Stimulated activated effector memory CD8-positive, alpha-beta T cell treated with anti-CD3 and anti-CD28 coated beads, Interleukin-12 subunit alpha, Interleukin-12 subunit beta, amount 100 ng/mL, for 72 hours (primary cell): ENCODE measurements around the gene SRXN1.
A peak's percentile ranks its signal among the peaks of the same experiment; 100 is the strongest.
"Not testable (repeated sequence)": the region's sequence is repeated elsewhere in the genome, so short reads cannot be mapped to it uniquely, and the experiment has no call there.

Source experiments
- ATAC-seq: fragments of 150-1000 bp; cut with Tn5 transposase; 2 replicates; pipeline ENCODE4 v1.10.0; 2021
- DNase-seq, 2 donors: peaks; one replicate each; pipeline ENCODE4 v3.0.0; 2021 to 2022; ENCODE audit warnings: low spot score in 2 of 2
- H3K27ac Mint-ChIP-seq: one replicate; pipeline ENCODE4 v1.8.0; 2022; ENCODE audit warnings: mild to moderate bottlenecking, mixed read lengths
- H3K36me3 Mint-ChIP-seq: one replicate; pipeline ENCODE4 v1.8.0; 2022; ENCODE audit warnings: mild to moderate bottlenecking, mixed read lengths
- H3K4me1 Mint-ChIP-seq: one replicate; pipeline ENCODE4 v1.8.0; 2022; ENCODE audit warnings: mixed read lengths
- H3K4me3 Mint-ChIP-seq: one replicate; pipeline ENCODE4 v1.8.0; 2022; ENCODE audit warnings: mild to moderate bottlenecking, mixed read lengths
- H3K9me3 Mint-ChIP-seq: one replicate; pipeline ENCODE4 v1.8.0; 2022; ENCODE audit warnings: mixed read lengths

The SRXN1 gene

GRCh38 chr20:653110-653589, at the start of gene SRXN1:
Gene SRXN1 (minus strand): TSS chr20:653200. CDS start chr20:653185, 15 bp downstream.
- H3K36me3 Mint-ChIP-seq, result peaks cover 28% of the 10 kb centered on the region
- peak within 1 kb of the TSS; percentile 87 for H3K4me3 Mint-ChIP-seq
- H3K4me1 Mint-ChIP-seq, result peaks cover 39% of the 10 kb centered on the region
- DNase-seq, result peak; percentile 83 to 93
- ATAC-seq, result peak; percentile 94
- H3K9me3 Mint-ChIP-seq, result no peaks in the 10 kb centered on the region
- H3K27ac Mint-ChIP-seq, result peak within 1 kb of the TSS; percentile 81

GRCh38 chr20:701401-702129, 48.6 kb upstream of the SRXN1 start:
- Mint-ChIP-seq H3K4me3 (no peak overlapping the region), H3K27ac (no peak overlapping the region), H3K9me3 (no peaks in the 10 kb centered on the region), H3K36me3 (no peaks in the 10 kb centered on the region), H3K4me1 (no peaks in the 10 kb centered on the region)
- DNase-seq (no peak), ATAC-seq (no peak)

GRCh38 chr20:699811-700338, 46.9 kb upstream of the SRXN1 start:
- no peak overlapping the region for H3K4me3 Mint-ChIP-seq
- H3K27ac Mint-ChIP-seq, result no peak overlapping the region
- no peaks in the 10 kb centered on the region for H3K36me3 Mint-ChIP-seq
- peak; percentile 23 for ATAC-seq
- H3K4me1 Mint-ChIP-seq, result no peaks in the 10 kb centered on the region
- H3K9me3 Mint-ChIP-seq, result no peaks in the 10 kb centered on the region
- DNase-seq, result no peak

GRCh38 chr20:699342-699741, 46.3 kb upstream of the SRXN1 start:
- Mint-ChIP-seq H3K27ac (no peak overlapping the region), H3K36me3 (no peaks in the 10 kb centered on the region), H3K4me3 (no peak overlapping the region), H3K9me3 (no peaks in the 10 kb centered on the region), H3K4me1 (no peaks in the 10 kb centered on the region)
- DNase-seq, result no peak
- peak; percentile 19 for ATAC-seq

- ATAC-seq, result no peak
- Mint-ChIP-seq H3K4me3 (no peak overlapping the region), H3K9me3 (no peaks in the 10 kb centered on the region), H3K36me3 (no peaks in the 10 kb centered on the region), H3K27ac (no peak overlapping the region), H3K4me1 (no peaks in the 10 kb centered on the region)
- DNase-seq, result no peak
These were observed 45.3 kb upstream of the SRXN1 start for GRCh38 chr20:698276-698675.

GRCh38 chr20:697826-698225, 44.8 kb upstream of the SRXN1 start:
- H3K27ac Mint-ChIP-seq, result no peak overlapping the region
- H3K9me3 Mint-ChIP-seq, result no peaks in the 10 kb centered on the region
- H3K36me3 Mint-ChIP-seq, result no peaks in the 10 kb centered on the region
- ATAC-seq (no peak), DNase-seq (no peak)
- H3K4me3 Mint-ChIP-seq, result no peak overlapping the region
- H3K4me1 Mint-ChIP-seq, result no peaks in the 10 kb centered on the region

- H3K27ac Mint-ChIP-seq, result no peak overlapping the region
- no peaks in the 10 kb centered on the region for H3K4me1 Mint-ChIP-seq
- H3K36me3 Mint-ChIP-seq, result no peaks in the 10 kb centered on the region
- no peak for ATAC-seq
- DNase-seq, result no peak
- H3K4me3 Mint-ChIP-seq, result no peak overlapping the region
- H3K9me3 Mint-ChIP-seq, result no peaks in the 10 kb centered on the region
These were observed 42.3 kb upstream of the SRXN1 start for GRCh38 chr20:695165-695866.

- no peak overlapping the region for H3K4me3 Mint-ChIP-seq
- DNase-seq (no peak), ATAC-seq (no peak)
- no peaks in the 10 kb centered on the region for H3K9me3 Mint-ChIP-seq
- H3K27ac Mint-ChIP-seq, result no peak overlapping the region
- no peaks in the 10 kb centered on the region for H3K4me1 Mint-ChIP-seq
- no peaks in the 10 kb centered on the region for H3K36me3 Mint-ChIP-seq
These were observed 41.5 kb upstream of the SRXN1 start for GRCh38 chr20:694496-694895.

GRCh38 chr20:693786-694185, 40.8 kb upstream of the SRXN1 start:
- not testable (repeated sequence) for DNase-seq, H3K4me3 Mint-ChIP-seq, ATAC-seq, H3K36me3 Mint-ChIP-seq, H3K27ac Mint-ChIP-seq, H3K4me1 Mint-ChIP-seq, H3K9me3 Mint-ChIP-seq

GRCh38 chr20:692044-692443, 39.0 kb upstream of the SRXN1 start:
- no peak for ATAC-seq
- Mint-ChIP-seq H3K9me3 (no peaks in the 10 kb centered on the region), H3K27ac (no peak overlapping the region), H3K36me3 (no peaks in the 10 kb centered on the region), H3K4me3 (no peak overlapping the region), H3K4me1 (no peaks in the 10 kb centered on the region)
- DNase-seq, result no peak

- Mint-ChIP-seq H3K4me3 (no peak overlapping the region), H3K9me3 (no peaks in the 10 kb centered on the region), H3K27ac (no peak overlapping the region), H3K36me3 (no peaks in the 10 kb centered on the region), H3K4me1 (no peaks in the 10 kb centered on the region)
- DNase-seq, result no peak
- no peak for ATAC-seq
These were observed 36.9 kb upstream of the SRXN1 start for GRCh38 chr20:689947-690346.

- peak; percentile 37 for ATAC-seq
- Mint-ChIP-seq H3K36me3 (no peaks in the 10 kb centered on the region), H3K9me3 (no peaks in the 10 kb centered on the region)
These were observed 36.3 kb upstream of the SRXN1 start for GRCh38 chr20:689348-689747.

GRCh38 chr20:688809-689212, 35.8 kb upstream of the SRXN1 start:
- Mint-ChIP-seq H3K4me1 (no peaks in the 10 kb centered on the region), H3K27ac (no peak overlapping the region), H3K36me3 (no peaks in the 10 kb centered on the region), H3K4me3 (no peak overlapping the region), H3K9me3 (no peaks in the 10 kb centered on the region)
- ATAC-seq, result no peak
- DNase-seq, result no peak

More at GRCh38 chr20:689348-689747, 36.3 kb upstream of the SRXN1 start:
- Mint-ChIP-seq H3K4me1 (no peaks in the 10 kb centered on the region), H3K4me3 (no peak overlapping the region), H3K27ac (no peak overlapping the region)
- no peak for DNase-seq

- ATAC-seq (no peak), DNase-seq (no peak)
- H3K27ac Mint-ChIP-seq, result no peak overlapping the region
- no peak overlapping the region for H3K4me3 Mint-ChIP-seq
- H3K36me3 Mint-ChIP-seq, result no peaks in the 10 kb centered on the region
- no peaks in the 10 kb centered on the region for H3K4me1 Mint-ChIP-seq
- H3K9me3 Mint-ChIP-seq, result no peaks in the 10 kb centered on the region
These were observed 34.6 kb upstream of the SRXN1 start for GRCh38 chr20:687468-688203.

GRCh38 chr20:684676-685319, 31.8 kb upstream of the SRXN1 start:
- Mint-ChIP-seq H3K27ac (no peak overlapping the region), H3K4me1 (no peaks in the 10 kb centered on the region), H3K36me3 (no peaks in the 10 kb centered on the region), H3K9me3 (no peaks in the 10 kb centered on the region), H3K4me3 (no peak overlapping the region)
- DNase-seq, result no peak
- no peak for ATAC-seq
